Stimulated activated CD8-positive, alpha-beta memory T cell treated with anti-CD3 and anti-CD28 coated beads, Interleukin-12 subunit alpha, Interleukin-12 subunit beta, amount 100 ng/mL, for 24 hours (primary cell): ENCODE data around the gene SULT1A4.
"Not testable (repeated sequence)": the region's sequence is repeated elsewhere in the genome, so short reads cannot be mapped to it uniquely, and the experiment has no call there.

ENCODE experiments used
- DNase-seq: peaks from one replicate; pipeline ENCODE4 v3.0.0-alpha.2; 2020; ENCODE audit errors: extremely low read depth

SULT1A4 gene

DNA sequence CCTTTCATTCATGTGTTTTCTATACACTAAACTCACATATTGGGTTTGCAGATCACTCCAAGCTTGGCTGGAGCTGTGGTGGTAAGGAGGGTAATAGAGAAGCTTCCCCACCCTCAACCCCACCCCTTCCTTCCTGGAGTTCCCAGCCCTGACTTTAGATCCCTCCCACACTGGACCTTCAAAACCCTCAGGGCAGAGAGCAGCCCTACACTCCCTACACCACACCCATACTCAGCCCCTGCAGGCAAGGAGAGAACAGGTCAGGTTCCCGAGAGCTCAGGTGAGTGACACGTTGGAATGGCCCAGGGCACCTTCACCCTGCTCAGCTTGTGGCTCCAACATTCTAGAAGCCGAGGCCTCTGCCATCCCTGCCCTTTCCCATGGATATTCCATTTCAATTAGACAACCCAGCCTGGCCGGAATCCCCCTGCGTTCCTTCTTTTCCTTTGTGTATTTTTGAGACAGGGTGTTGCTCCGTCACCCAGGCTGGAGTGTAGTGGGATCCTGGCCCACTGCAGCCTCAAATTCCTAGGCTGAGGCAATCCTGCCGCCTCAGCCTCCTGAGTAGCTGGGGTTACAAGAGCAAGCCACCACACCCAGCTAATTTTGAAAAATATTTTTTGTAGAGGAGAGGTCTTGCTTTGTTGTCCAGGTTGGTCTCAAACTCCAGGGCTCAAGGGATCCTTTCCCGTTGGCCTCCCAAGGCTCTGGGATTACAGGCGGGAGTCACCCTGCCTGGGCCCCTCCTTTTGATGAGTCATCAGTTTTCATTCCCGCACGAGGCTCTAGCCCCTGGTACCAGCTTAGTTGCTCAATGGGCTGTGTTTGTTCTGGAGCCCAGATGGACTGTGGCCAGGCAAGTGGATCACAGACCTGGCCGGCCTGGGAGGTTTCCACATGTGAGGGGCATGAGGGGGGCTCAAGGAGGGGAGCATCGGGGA lies at the start of gene SULT1A4:
Gene SULT1A4 (plus strand): TSS at position 208 of the 941 bp plus-strand sequence. CDS start 1,473 bp downstream, outside the sequence.
- DNase-seq: not testable (repeated sequence)

DNA sequence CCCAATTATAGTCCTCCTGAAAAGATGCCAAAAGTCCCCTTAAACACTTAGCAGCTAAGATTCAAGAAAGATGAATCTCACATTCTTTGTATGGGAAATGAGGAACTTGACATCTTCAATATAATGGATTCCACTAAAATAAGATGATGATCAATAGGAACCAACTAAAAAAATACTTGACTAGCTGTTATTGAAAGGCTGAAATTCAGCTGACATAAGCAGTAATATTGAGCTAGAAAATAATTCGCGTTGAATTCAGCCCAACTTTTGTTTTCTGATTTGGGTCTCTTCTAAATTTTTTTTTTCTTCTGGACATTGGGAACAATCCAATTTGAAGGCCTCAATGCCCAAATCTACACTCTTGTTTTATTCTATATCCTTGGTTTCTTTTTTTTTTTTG lies 36.1 kb upstream of the SULT1A4 start:
- DNase-seq: not testable (repeated sequence)

DNA sequence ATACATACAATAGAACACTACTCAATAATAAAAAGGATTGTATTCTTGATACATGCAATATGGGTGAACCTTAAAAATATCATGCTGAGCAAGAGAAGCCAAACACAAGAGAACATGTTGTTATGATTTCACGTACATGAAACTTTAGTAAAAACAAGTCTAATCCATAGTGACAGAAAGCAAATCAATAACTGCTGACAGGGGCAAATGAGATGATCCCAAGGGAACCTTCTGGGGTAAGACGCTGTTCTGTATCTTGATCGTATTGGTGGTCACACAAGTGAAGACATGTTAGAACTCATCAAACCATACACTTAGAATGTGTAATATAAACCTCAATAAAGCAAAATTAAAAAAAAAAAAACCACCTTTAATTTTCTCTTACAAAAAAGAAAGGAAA lies 34.3 kb upstream of the SULT1A4 start:
- DNase-seq: not testable (repeated sequence)

- DNase-seq: not testable (repeated sequence)
Observed at GRCh38 chr16:29453754-29454153, 6.0 kb upstream of the SULT1A4 start.

DNA sequence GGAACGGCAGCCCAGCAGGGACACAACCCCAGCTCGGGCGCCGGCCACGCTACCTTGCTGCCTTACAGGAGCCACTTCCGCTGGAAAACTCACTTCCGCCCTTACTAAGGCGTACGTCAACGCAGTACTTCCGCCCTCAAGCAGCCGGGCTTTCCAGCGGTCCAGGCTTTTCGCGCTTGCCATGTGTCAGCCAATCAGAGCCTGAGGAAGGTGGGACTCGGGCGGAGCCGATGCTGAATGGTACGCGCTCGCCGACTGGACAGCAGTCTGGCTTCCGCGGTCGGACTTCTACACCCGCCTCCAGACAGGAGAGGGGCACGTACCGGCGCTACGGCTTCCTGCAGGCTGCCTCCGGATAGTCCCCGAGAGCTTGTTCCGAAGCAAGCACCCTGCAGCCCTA lies 5.4 kb upstream of the SULT1A4 start, which contains the start of the genes BOLA2 and SLX1B:
Gene BOLA2 (minus strand): TSS at position 83 of the 400 bp plus-strand sequence. CDS start 98 bp downstream, outside the sequence.
Gene SLX1B (plus strand): TSS at position 265 of the 400 bp plus-strand sequence.
- not testable (repeated sequence) for DNase-seq

- not testable (repeated sequence) for DNase-seq
Observed at GRCh38 chr16:29454828-29455227, 4.9 kb upstream of the SULT1A4 start.

DNA sequence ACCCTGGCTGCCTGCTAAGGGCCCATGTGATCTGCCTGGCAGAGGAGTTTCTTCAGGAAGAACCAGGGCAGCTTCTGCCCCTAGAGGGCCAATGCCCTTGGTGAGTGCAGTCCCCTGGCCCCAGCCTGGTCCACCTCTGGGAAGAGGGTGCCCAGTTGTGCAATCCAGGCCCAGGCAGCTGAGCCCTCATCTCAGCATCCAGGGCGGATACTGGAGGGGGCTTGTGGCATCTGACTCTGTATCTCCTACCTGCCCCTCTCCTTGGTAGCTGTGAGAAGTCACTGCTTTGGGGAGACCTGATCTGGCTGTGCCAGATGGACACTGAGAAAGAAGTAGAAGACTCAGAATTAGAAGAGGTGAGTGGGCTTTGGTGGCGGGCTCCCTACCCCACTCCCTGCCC lies 2.1 kb upstream of the SULT1A4 start:
- DNase-seq: not testable (repeated sequence)

DNA sequence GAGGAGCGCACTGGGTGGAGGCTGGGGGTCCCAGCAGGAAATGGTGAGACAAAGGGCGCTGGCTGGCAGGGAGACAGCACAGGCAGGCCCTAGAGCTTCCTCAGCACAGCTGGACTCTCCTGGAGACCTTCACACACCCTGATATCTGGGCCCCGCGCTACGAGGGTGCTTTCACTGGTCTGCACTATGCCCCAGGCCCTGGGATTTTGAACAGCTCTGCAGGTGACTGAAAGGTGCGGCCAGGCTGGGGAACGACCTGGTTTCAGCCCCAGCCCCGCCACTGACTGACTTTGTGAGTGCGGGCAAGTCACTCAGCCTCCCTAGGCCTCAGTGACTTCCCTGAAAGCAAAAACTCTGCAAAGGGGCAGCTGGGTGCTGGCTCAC lies 926 bp downstream of the SULT1A4 start:
- DNase-seq: not testable (repeated sequence)

DNA sequence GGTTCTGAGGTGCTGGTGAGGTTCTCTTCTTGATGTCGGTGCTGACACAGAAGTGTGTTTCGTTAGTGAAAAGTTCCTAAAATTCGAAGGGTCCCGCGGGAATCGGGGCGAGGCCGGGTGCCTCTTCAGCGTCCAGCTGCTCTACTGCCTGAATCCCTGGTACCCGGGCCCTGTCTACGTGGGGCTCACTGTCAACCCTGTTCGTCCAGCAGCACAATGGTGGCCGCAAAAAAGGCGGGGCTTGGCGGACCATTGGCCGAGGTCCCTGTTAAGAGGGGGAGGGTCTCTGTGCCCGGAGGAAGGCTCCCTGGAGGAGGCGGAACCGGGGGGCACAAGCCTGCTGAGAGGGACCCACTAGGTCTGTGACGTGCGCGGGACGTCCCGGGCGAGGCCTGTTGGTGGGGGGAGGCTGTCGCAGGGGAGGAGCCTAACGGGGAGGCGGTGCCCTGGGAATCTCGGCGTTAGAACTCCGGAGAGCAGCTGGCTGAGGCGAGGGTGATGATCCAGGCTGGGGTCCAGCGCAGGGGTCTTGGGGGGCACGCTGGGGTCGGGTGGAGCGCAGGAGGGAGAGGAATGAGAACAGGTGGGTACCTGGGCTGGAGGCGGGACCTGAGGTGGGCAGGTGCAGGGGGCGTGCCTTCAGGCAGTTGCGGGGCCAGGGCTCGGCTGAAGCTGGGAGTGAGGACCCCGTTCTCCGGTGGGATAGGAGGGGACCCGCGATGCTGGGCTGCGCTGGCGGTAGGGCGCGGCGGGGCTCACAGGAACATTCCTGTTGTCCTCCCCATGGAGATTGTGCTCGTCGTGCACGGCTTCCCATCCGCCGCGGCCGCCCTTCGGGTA lies 6.5 kb downstream of the SULT1A4 start:
- not testable (repeated sequence) for DNase-seq

- DNase-seq: not testable (repeated sequence)
Observed at GRCh38 chr16:29466904-29467303, 7.2 kb downstream of the SULT1A4 start.

GRCh38 chr16:29467654-29468366 lies 8.1 kb downstream of the SULT1A4 start:
- DNase-seq: not testable (repeated sequence)

DNA sequence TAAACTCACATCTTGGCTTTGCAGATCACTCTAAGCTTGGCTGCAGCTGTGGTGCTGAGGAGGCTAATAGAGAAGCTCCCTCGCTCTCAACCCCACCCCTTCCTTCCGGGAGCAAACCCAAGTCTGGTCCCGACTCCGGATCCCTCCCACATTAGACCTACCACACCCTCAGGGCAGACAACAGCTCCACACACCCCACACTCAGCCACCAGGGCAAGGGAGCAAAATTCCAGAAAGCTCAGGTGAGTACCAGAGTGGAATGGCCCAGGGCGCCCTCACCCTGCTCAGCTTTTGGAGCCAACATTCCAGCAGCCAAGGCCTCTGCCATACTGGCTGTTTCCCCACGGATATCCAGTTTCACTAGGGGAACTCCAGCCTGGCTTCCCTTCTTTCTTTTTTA lies 9.9 kb downstream of the SULT1A4 start:
- DNase-seq: not testable (repeated sequence)

DNA sequence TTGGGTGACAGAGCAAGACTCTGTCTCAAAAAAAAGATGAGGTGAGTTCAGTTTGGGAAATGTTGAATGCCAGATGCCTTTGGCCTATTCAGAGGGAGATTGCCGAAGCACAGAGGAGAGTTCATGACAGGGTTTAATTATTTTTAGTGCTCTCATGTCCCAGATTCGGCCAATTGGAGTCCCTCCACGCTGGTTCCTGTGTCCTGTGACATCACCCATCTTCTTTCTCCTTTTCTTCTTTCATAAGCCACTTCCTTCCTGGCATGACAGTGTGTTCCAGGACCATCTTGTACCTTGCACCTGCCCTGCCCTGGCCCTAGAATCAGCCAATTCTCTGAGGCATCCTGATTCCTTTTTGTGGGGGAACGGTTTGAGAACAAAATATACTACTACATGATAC lies 12.4 kb downstream of the SULT1A4 start:
- not testable (repeated sequence) for DNase-seq

DNA sequence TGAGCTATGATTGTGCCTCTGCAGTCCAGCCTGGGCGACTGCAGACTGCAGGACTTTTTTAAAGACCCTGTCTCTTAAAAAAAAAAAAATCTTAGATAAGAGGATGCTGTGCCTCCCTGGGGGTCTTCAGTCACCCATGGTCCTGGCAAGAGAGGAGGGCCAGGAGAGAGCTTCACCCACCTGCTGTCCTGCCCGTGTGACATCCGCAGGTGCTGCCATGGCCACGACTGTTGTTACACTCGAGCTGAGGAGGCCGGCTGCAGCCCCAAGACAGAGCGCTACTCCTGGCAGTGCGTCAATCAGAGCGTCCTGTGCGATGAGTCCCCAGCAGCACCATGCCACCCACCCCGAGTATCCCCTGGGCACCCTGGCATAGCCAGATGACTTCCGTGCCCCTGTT lies 22.6 kb downstream of the SULT1A4 start:
- DNase-seq: not testable (repeated sequence)

- DNase-seq: not testable (repeated sequence)
Observed at GRCh38 chr16:29506308-29506707, 46.6 kb downstream of the SULT1A4 start, which contains the start of gene NPIPB12. TSS of gene NPIPB12 (minus strand) at chr16:29506408.
